ENCODE results near the gene AKR1E2. TPM values are rescaled to one million over a fixed set of nuclear protein-coding genes. Genes with fewer than 3 reads are reported as not detected.
"Not testable (repeated sequence)": the region's sequence is repeated elsewhere in the genome, so short reads cannot be mapped to it uniquely, and the experiment has no call there.

Gene AKR1E2
- total RNA-seq, 1 experiment from 2014 or later: 1.2 TPM

GRCh38 chr10:4807761-4808507 is 18.1 kb upstream of the AKR1E2 start:
- Histone ChIP-seq H3K4me3 (no peak overlapping the region), H3K27me3 (no peaks in the 10 kb centered on the region)
- peak; percentile 10 for DNase-seq

GRCh38 chr10:4809156-4809555 is 16.9 kb upstream of the AKR1E2 start:
- no peak for DNase-seq
- Histone ChIP-seq H3K4me3 (no peak overlapping the region), H3K9me3 (no peaks in the 10 kb centered on the region), H3K36me3 (no peaks in the 10 kb centered on the region), H3K27me3 (no peaks in the 10 kb centered on the region)

More at GRCh38 chr10:4807761-4808507, 18.1 kb upstream of the AKR1E2 start:
- no peaks in the 10 kb centered on the region for H3K36me3 ChIP-seq
- H3K9me3 ChIP-seq: no peaks in the 10 kb centered on the region

GRCh38 chr10:4810092-4810491 is 15.9 kb upstream of the AKR1E2 start:
- peak; percentile 23 for DNase-seq

GRCh38 chr10:4812046-4812445 is 14.0 kb upstream of the AKR1E2 start:
- H3K9me3 ChIP-seq: no peaks in the 10 kb centered on the region
- no peak for DNase-seq

More at GRCh38 chr10:4810092-4810491, 15.9 kb upstream of the AKR1E2 start:
- no peak overlapping the region for H3K4me3 ChIP-seq
- H3K9me3 ChIP-seq: no peaks in the 10 kb centered on the region
- no peaks in the 10 kb centered on the region for H3K36me3 ChIP-seq
- no peaks in the 10 kb centered on the region for H3K27me3 ChIP-seq

GRCh38 chr10:4813023-4813422 is 13.0 kb upstream of the AKR1E2 start:
- H3K4me3 ChIP-seq: no peak overlapping the region
- DNase-seq: peak; percentile 82

More at GRCh38 chr10:4812046-4812445, 14.0 kb upstream of the AKR1E2 start:
- Histone ChIP-seq H3K4me3 (no peak overlapping the region), H3K27me3 (no peaks in the 10 kb centered on the region), H3K36me3 (no peaks in the 10 kb centered on the region)

GRCh38 chr10:4813496-4813895 is 12.5 kb upstream of the AKR1E2 start:
- Histone ChIP-seq H3K27me3 (no peaks in the 10 kb centered on the region), H3K4me3 (no peak overlapping the region), H3K9me3 (no peaks in the 10 kb centered on the region), H3K36me3 (no peaks in the 10 kb centered on the region)
- no peak for DNase-seq

More at GRCh38 chr10:4813023-4813422, 13.0 kb upstream of the AKR1E2 start:
- Histone ChIP-seq H3K27me3 (no peaks in the 10 kb centered on the region), H3K36me3 (no peaks in the 10 kb centered on the region), H3K9me3 (no peaks in the 10 kb centered on the region)

- not testable (repeated sequence) for H3K27me3 ChIP-seq, H3K4me3 ChIP-seq, H3K9me3 ChIP-seq, DNase-seq, H3K36me3 ChIP-seq
These were observed 10.3 kb upstream of the AKR1E2 start for GRCh38 chr10:4815646-4816180.

- H3K9me3 ChIP-seq: no peaks in the 10 kb centered on the region
- DNase-seq: no peak
- no peaks in the 10 kb centered on the region for H3K36me3 ChIP-seq
- no peak overlapping the region for H3K4me3 ChIP-seq
- no peaks in the 10 kb centered on the region for H3K27me3 ChIP-seq
These were observed 9.0 kb upstream of the AKR1E2 start for GRCh38 chr10:4816966-4817365.

GRCh38 chr10:4819067-4819466 is 6.9 kb upstream of the AKR1E2 start:
- no peak overlapping the region for H3K4me3 ChIP-seq
- H3K27me3 ChIP-seq: no peaks in the 10 kb centered on the region
- H3K36me3 ChIP-seq: no peaks in the 10 kb centered on the region
- H3K9me3 ChIP-seq: no peaks in the 10 kb centered on the region
- DNase-seq: no peak

GRCh38 chr10:4819707-4820106 is 6.3 kb upstream of the AKR1E2 start:
- no peak overlapping the region for H3K4me3 ChIP-seq
- no peak for DNase-seq
- no peaks in the 10 kb centered on the region for H3K27me3 ChIP-seq
- no peaks in the 10 kb centered on the region for H3K36me3 ChIP-seq
- H3K9me3 ChIP-seq: no peaks in the 10 kb centered on the region

GRCh38 chr10:4820804-4821401 is 5.1 kb upstream of the AKR1E2 start:
- H3K36me3 ChIP-seq: no peaks in the 10 kb centered on the region
- H3K9me3 ChIP-seq: no peaks in the 10 kb centered on the region
- no peak for DNase-seq
- H3K27me3 ChIP-seq: no peaks in the 10 kb centered on the region
- no peak overlapping the region for H3K4me3 ChIP-seq

- H3K27me3 ChIP-seq: no peaks in the 10 kb centered on the region
- no peaks in the 10 kb centered on the region for H3K36me3 ChIP-seq
- no peaks in the 10 kb centered on the region for H3K9me3 ChIP-seq
- no peak overlapping the region for H3K4me3 ChIP-seq
- no peak for DNase-seq
These were observed 3.8 kb upstream of the AKR1E2 start for GRCh38 chr10:4822208-4822607.

GRCh38 chr10:4824791-4825310 is 1.2 kb upstream of the AKR1E2 start:
- no peaks in the 10 kb centered on the region for H3K36me3 ChIP-seq
- H3K4me3 ChIP-seq: no peak overlapping the region
- no peak for DNase-seq
- H3K27me3 ChIP-seq: no peaks in the 10 kb centered on the region
- H3K9me3 ChIP-seq: no peaks in the 10 kb centered on the region

GRCh38 chr10:4825456-4825867 is 545 bp upstream of the AKR1E2 start:
- no peak for DNase-seq
- Histone ChIP-seq H3K27me3 (no peaks in the 10 kb centered on the region), H3K4me3 (no peak overlapping the region), H3K36me3 (no peaks in the 10 kb centered on the region), H3K9me3 (no peaks in the 10 kb centered on the region)

GRCh38 chr10:4826792-4827324 is 851 bp downstream of the AKR1E2 start:
- Histone ChIP-seq H3K36me3 (no peaks in the 10 kb centered on the region), H3K27me3 (no peaks in the 10 kb centered on the region), H3K4me3 (peak overlapping the region; percentile 48), H3K9me3 (no peaks in the 10 kb centered on the region)
- no peak for DNase-seq

GRCh38 chr10:4828005-4828404 is 2.0 kb downstream of the AKR1E2 start:
- no peak for DNase-seq
- H3K4me3 ChIP-seq: no peak overlapping the region
- H3K27me3 ChIP-seq: no peaks in the 10 kb centered on the region
- H3K9me3 ChIP-seq: no peaks in the 10 kb centered on the region
- no peaks in the 10 kb centered on the region; the same call in 1 of the 2 replicates for H3K36me3 ChIP-seq

GRCh38 chr10:4830551-4830950 is 4.5 kb downstream of the AKR1E2 start:
- H3K4me3 ChIP-seq: no peak overlapping the region
- no peaks in the 10 kb centered on the region; the same call in 1 of the 2 replicates for H3K36me3 ChIP-seq
- no peaks in the 10 kb centered on the region for H3K9me3 ChIP-seq
- H3K27me3 ChIP-seq: no peaks in the 10 kb centered on the region
- no peak for DNase-seq
